Ishikawa (cell line): ENCODE data around the gene DLX2.

Source experiments
- CEBPB ChIP-seq: IDR thresholded peaks from 2 replicates; pipeline ENCODE4 v1.6.1; 2012
- CREB1 ChIP-seq: IDR thresholded peaks from 2 replicates; pipeline ENCODE4 v1.6.1; 2012; ENCODE audit warnings: low read depth
- EGR1 ChIP-seq: IDR thresholded peaks from 2 replicates; pipeline ENCODE4 v1.6.1; 2012
- EP300 ChIP-seq: IDR thresholded peaks from 2 replicates; pipeline ENCODE4 v1.6.1; 2012; ENCODE audit warnings: borderline replicate concordance
- FOXM1 ChIP-seq: IDR thresholded peaks from 2 replicates; pipeline ENCODE4 v1.6.1; 2012; ENCODE audit warnings: low read depth, borderline replicate concordance
- MAX ChIP-seq: IDR thresholded peaks from 2 replicates; pipeline ENCODE4 v1.6.1; 2012
- RAD21 ChIP-seq: IDR thresholded peaks from 2 replicates; pipeline ENCODE4 v1.6.1; 2012; ENCODE audit warnings: low read depth
- REST ChIP-seq: IDR thresholded peaks from 2 replicates; pipeline ENCODE4 v1.6.1; 2012; ENCODE audit warnings: low read depth, mild to moderate bottlenecking
- TAF1 ChIP-seq: IDR thresholded peaks from 2 replicates; pipeline ENCODE4 v1.6.1; 2012; ENCODE audit warnings: low read depth, mild to moderate bottlenecking
- TEAD4 ChIP-seq: IDR thresholded peaks from 2 replicates; pipeline ENCODE4 v1.6.1; 2012
- USF1 ChIP-seq: IDR thresholded peaks from 2 replicates; pipeline ENCODE4 v1.6.1; 2012
- YY1 ChIP-seq: IDR thresholded peaks from 2 replicates; pipeline ENCODE4 v1.6.1; 2012; ENCODE audit warnings: low read depth

GRCh38 chr2:172135446-172135845 lies 32.7 kb upstream of the DLX2 start:
- no peak for TF ChIP-seq TAF1
- TF ChIP-seq RAD21, result no peak
- TF ChIP-seq REST, result no peak
- no peak for TF ChIP-seq CEBPB
- TF ChIP-seq TEAD4, result no peak
- TF ChIP-seq FOXM1, result no peak
- no peak for TF ChIP-seq EP300
- TF ChIP-seq CREB1, result no peak
- TF ChIP-seq YY1, result no peak
- no peak for TF ChIP-seq MAX
- no peak for TF ChIP-seq USF1
- TF ChIP-seq EGR1, result no peak
